ENCODE data around the gene PHPT1.

GRCh38 chr9:136881691-136882108 lies 32.5 kb downstream of the PHPT1 start:
- TF ChIP-seq GATA2 (IDR thresholded peaks at IDR 0.05; ENCODE audit: low read depth, low read length) (no peak), GATA3 (IDR thresholded peaks at IDR 0.05; ENCODE audit: low read depth, low read length) (no peak)

Measured in SH-SY5Y (cell line).